Subcutaneous adipose tissue (tissue), 4 donors: Measurements from ENCODE around the gene PROK1. TPM values are rescaled to one million over a fixed set of nuclear protein-coding genes. Genes with fewer than 3 reads are reported as not detected.

Experiments
- total RNA-seq, 4 donors: library from RNA; depleted of rRNA; stranded (reverse); fragments of >200 nt; gene quantifications; one replicate each; pipeline ENCODE4 v1.1.0, GENCODE V29; 2016
- TF ChIP-seq, protein P1 (sequence below): fragments of 450-650 bp; IDR thresholded peaks from one replicate; pipeline ENCODE4 v1.5.1; 2016; ENCODE audit warnings: low read depth, mild to moderate bottlenecking, control low read depth, antibody characterized with exemption, moderate library complexity

Gene PROK1
- 10 to 100 TPM in 1 of 4 donors, 1 to 10 TPM in 1, not detected in 2; 3.6 to 25.8 TPM for total RNA-seq

- TF ChIP-seq, protein P1, sequence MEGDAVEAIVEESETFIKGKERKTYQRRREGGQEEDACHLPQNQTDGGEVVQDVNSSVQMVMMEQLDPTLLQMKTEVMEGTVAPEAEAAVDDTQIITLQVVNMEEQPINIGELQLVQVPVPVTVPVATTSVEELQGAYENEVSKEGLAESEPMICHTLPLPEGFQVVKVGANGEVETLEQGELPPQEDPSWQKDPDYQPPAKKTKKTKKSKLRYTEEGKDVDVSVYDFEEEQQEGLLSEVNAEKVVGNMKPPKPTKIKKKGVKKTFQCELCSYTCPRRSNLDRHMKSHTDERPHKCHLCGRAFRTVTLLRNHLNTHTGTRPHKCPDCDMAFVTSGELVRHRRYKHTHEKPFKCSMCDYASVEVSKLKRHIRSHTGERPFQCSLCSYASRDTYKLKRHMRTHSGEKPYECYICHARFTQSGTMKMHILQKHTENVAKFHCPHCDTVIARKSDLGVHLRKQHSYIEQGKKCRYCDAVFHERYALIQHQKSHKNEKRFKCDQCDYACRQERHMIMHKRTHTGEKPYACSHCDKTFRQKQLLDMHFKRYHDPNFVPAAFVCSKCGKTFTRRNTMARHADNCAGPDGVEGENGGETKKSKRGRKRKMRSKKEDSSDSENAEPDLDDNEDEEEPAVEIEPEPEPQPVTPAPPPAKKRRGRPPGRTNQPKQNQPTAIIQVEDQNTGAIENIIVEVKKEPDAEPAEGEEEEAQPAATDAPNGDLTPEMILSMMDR = no peak
Measured at GRCh38 chr1:110450929-110451328, at the start of gene PROK1. TSS of gene PROK1 (plus strand) at chr1:110451149. CDS start at chr1:110451217, 68 bp downstream.

- TF ChIP-seq, protein P1 = no peak
Measured at GRCh38 chr1:110403805-110404204, 47.1 kb upstream of the PROK1 start.

GRCh38 chr1:110404401-110404800 lies 46.5 kb upstream of the PROK1 start:
- TF ChIP-seq, protein P1 = no peak

GRCh38 chr1:110407260-110408210 lies 43.4 kb upstream of the PROK1 start, which contains the start of gene LAMTOR5:
TSS of gene LAMTOR5 (minus strand) at chr1:110407694. CDS start at chr1:110407620, 74 bp downstream.
- TF ChIP-seq, protein P1 = no peak

- TF ChIP-seq, protein P1 = no peak
Measured at GRCh38 chr1:110408488-110408887, 42.5 kb upstream of the PROK1 start.

DNA sequence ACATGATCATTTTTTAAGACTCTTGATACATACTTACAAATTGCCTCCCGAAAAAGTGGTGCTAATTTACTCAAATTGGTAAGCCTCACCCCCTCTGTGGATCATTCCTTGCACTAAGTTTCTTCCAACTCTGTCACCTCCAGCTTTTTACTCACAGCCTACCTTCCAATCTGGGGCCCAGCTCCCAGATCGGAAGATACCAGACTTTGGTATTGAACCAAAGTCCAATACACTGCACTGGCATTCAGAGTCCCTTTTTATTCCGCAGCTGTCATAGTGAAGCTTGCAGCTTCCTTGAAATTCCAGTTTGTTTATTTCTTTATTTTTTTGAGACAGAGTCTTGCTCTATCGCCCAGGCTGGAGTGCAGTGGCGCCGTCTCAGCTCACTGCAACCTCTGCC lies 41.6 kb upstream of the PROK1 start:
- TF ChIP-seq, protein P1 = no peak

- TF ChIP-seq, protein P1 = no peak
Measured at GRCh38 chr1:110411173-110411735, 39.7 kb upstream of the PROK1 start.
